Measurements from ENCODE around the gene SLC9C2.
"Not testable (repeated sequence)": the region's sequence is repeated elsewhere in the genome, so short reads cannot be mapped to it uniquely, and the experiment has no call there.

Gene SLC9C2

GRCh38 chr1:173527151-173527826 lies 75.6 kb downstream of the SLC9C2 start:
- DNase-seq (ENCODE audit: low read depth, low spot score) = no peak

GRCh38 chr1:173525926-173526325 lies 76.9 kb downstream of the SLC9C2 start:
- DNase-seq (ENCODE audit: low read depth, low spot score) = no peak

- DNase-seq (ENCODE audit: low read depth, low spot score) = no peak
Observed at GRCh38 chr1:173523329-173523728, 79.5 kb downstream of the SLC9C2 start.

- no peak for DNase-seq (ENCODE audit: low read depth, low spot score)
Observed at GRCh38 chr1:173520799-173521198, 82.1 kb downstream of the SLC9C2 start.

- not testable (repeated sequence) for DNase-seq (ENCODE audit: low read depth, low spot score)
Observed at GRCh38 chr1:173514503-173514902, 88.4 kb downstream of the SLC9C2 start.

- no peak for DNase-seq (ENCODE audit: low read depth, low spot score)
Observed at GRCh38 chr1:173509797-173510196, 93.1 kb downstream of the SLC9C2 start.

- no peak for DNase-seq (ENCODE audit: low read depth, low spot score)
Observed at GRCh38 chr1:173508541-173508940, 94.3 kb downstream of the SLC9C2 start.

GRCh38 chr1:173507847-173508209 lies 95.0 kb downstream of the SLC9C2 start:
- DNase-seq (ENCODE audit: low read depth, low spot score) = no peak

GRCh38 chr1:173507205-173507846 lies 95.5 kb downstream of the SLC9C2 start:
- no peak for DNase-seq (ENCODE audit: low read depth, low spot score)

- DNase-seq (ENCODE audit: low read depth, low spot score) = no peak
Observed at GRCh38 chr1:173506437-173506836, 96.4 kb downstream of the SLC9C2 start.

- no peak for DNase-seq (ENCODE audit: low read depth, low spot score)
Observed at GRCh38 chr1:173505391-173505790, 97.5 kb downstream of the SLC9C2 start.

GRCh38 chr1:173504268-173504667 lies 98.6 kb downstream of the SLC9C2 start:
- no peak for DNase-seq (ENCODE audit: low read depth, low spot score)

- no peak for DNase-seq (ENCODE audit: low read depth, low spot score)
Observed at GRCh38 chr1:173503391-173503790, 99.5 kb downstream of the SLC9C2 start.

GRCh38 chr1:173502104-173502503 lies 100.8 kb downstream of the SLC9C2 start:
- no peak for DNase-seq (ENCODE audit: low read depth, low spot score)

- DNase-seq (ENCODE audit: low read depth, low spot score) = no peak
Observed at GRCh38 chr1:173499729-173500128, 103.1 kb downstream of the SLC9C2 start.

GRCh38 chr1:173496757-173497320 lies 106.0 kb downstream of the SLC9C2 start:
- DNase-seq (ENCODE audit: low read depth, low spot score) = no peak

GRCh38 chr1:173495609-173496267 lies 107.1 kb downstream of the SLC9C2 start:
- DNase-seq (ENCODE audit: low read depth, low spot score) = no peak

GRCh38 chr1:173493125-173493524 lies 109.7 kb downstream of the SLC9C2 start:
- DNase-seq (ENCODE audit: low read depth, low spot score) = not testable (repeated sequence)

GRCh38 chr1:173491508-173491907 lies 111.4 kb downstream of the SLC9C2 start:
- no peak for DNase-seq (ENCODE audit: low read depth, low spot score)

- DNase-seq (ENCODE audit: low read depth, low spot score) = no peak
Observed at GRCh38 chr1:173489929-173490328, 112.9 kb downstream of the SLC9C2 start.

- no peak for DNase-seq (ENCODE audit: low read depth, low spot score)
Observed at GRCh38 chr1:173489149-173489600, 113.7 kb downstream of the SLC9C2 start.

GRCh38 chr1:173488001-173488400 lies 114.9 kb downstream of the SLC9C2 start:
- DNase-seq (ENCODE audit: low read depth, low spot score) = no peak

- DNase-seq (ENCODE audit: low read depth, low spot score) = no peak
Observed at GRCh38 chr1:173485401-173485800, 117.5 kb downstream of the SLC9C2 start.

Data from brain pericyte (primary cell).